SHP77 (cell line): Measurements from ENCODE around the gene FGD6.
"Not testable (repeated sequence)": the region's sequence is repeated elsewhere in the genome, so short reads cannot be mapped to it uniquely, and the experiment has no call there.

Source experiments
- DNase-seq, 2 experiments: peaks; one replicate each; lab custom pipeline; 2025; lab: John Stamatoyannopoulos, UW

The FGD6 gene

DNA sequence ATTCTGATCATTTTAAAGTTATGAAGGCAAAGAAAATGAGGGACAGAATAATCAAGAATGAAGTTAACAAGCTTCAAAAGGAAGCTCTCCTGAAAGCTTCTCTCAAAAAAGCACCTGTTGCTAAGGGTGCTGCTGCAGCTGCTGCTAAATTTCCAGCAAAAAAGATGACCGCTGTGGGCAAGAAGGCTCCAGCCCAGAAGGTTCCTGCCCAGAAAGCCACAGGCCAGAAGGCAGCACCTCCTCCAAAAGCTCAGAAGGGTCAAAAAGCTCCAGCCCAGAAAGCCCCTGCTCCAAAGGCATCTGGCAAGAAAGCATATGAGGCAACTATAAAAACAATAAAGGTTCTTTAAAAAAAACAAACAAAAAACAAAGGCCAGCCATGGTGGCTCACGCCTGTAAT lies 91.2 kb downstream of the FGD6 start:
- no peak for DNase-seq

DNA sequence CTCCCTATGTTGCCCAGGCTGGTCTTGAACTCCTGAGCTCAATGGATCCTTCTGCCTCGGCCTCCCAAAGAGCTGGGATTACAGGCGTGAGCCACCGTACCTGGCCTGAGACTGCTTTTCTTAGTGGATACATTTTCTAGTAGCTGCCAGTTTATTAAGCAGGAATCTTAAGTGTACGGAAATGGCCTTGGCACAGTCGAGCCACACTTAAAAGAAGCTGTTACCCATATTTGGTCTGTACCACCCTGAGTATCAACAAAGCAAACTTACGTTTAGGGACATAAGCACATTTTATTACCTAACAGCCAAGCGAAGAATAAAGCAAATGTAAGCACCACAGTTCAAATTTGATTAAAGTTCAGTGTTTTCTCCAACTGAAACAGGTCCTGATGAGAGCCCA lies 93.2 kb downstream of the FGD6 start:
- no peak for DNase-seq

DNA sequence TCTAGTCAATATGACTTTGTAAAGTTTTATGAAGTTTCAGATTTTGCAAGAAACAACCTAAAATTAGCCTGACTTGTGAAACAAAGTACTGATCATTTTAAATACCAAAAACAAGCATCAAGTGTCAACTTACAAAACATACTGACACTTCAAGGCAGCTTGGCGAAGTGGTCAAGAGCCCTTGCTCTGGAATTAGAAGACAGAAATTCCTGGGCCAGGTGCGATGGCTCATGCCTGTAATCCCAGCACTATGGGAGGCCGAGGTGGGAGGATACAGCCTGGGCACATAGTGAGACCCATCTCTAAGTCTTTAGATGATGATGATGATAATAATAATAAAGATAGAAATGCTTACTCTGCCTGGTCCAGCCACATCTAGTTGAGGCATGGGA lies 98.5 kb downstream of the FGD6 start:
- no peak for DNase-seq

DNA sequence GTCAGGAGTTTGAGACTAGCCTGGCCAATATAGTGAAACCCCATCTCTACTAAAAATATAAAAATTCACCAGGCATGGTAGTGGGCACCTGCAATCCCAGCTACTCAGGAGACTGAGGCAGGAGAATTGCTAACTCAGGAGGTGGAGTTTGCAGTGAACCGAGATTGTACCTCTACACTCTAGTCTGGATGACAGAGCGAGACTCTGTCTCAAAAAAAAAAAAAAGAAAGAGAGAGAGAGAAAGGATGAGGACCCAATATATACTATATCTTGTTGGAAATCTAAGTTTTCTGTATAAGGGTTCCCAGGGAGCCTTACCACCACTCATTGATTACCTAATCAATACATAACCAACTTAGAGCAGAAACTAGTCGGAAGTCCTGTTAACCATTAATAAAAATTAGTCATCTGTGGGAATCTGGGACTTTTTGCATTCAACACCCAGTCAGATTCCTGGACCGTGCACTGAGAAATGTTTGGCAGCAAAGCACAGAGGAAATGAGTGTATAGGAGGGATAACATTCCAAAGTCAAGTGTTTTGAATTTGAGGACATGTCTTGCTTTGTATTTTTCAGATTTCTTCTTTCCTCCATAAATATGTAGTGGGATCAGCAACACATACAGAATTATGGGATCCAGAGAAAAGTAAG lies 99.0 kb downstream of the FGD6 start:
- DNase-seq: no peak

DNA sequence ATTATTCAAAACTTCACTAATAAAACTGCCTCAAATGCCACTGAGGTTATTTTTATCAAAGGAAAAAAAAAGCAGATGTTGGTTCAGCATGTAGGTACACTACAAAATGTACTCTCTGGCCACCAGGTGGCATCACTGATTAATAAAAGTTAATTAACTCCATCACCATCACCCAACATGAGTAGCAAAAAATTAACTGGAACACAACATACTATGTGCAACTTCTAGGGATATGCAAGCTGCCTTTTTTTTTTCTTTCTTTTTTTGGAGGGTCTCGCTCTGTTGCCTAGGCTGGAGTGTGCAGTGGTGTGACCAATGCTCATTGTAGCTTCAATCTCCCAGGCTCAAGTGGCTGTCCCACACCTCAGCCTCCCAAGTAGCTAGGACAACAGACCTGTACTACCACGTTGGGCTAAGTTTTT lies 100.1 kb downstream of the FGD6 start:
- DNase-seq: peak; percentile 23 to 64

DNA sequence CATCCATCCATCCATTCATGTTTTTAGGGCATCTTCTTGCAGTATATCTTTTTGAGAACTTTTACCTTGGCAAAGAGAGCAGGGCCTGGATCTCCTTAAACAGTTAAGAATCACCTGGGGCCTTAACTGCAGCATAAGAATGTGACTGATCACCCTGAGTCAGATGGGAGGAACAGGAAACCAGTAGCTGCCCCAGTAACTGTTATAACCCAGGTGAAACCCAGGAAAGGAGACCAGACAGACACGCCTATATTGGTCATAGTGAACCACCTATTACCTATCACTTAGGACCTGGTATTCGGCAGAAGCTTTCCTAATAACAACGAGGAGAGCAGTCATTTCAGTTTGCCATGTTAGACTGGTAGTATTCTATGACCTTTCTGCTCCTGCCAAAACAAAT lies 100.5 kb downstream of the FGD6 start:
- DNase-seq: no peak

DNA sequence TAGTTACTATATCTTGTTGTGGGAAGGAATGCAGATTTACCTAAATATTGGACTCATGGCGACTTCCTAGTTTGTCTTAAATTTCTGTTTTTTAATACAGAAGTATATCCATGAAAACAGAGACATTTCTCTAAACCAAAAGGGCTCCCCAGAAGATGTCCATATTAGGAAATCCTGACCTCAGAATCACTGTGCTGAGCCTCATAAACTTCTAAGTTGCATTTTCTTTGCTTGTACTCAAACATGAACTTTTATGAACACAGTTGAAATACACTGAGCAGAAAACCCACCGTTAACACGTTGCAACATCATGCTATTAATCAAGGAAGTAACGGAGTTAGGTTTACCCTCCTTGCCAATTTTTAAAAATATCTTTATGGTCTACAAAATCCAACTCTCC lies 100.9 kb downstream of the FGD6 start:
- no peak for DNase-seq

DNA sequence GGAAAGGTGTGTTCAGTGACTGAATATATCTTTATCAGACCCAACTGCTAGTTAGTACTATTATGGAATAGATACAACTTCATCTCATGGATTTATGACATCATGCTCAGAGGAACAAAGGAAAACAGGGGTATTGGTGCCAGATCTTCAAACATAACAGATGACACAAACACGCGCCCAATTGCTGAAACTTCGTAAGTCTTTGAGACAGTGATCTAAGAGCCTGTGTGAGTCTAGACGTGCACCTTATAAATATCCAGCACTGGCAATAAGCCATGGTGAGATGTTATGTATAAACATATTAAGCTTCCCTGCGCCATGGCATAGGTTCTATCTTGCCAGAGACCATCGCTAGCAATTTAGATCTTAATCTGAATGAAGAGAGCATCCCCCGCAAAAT lies 101.6 kb downstream of the FGD6 start:
- no peak for DNase-seq

DNA sequence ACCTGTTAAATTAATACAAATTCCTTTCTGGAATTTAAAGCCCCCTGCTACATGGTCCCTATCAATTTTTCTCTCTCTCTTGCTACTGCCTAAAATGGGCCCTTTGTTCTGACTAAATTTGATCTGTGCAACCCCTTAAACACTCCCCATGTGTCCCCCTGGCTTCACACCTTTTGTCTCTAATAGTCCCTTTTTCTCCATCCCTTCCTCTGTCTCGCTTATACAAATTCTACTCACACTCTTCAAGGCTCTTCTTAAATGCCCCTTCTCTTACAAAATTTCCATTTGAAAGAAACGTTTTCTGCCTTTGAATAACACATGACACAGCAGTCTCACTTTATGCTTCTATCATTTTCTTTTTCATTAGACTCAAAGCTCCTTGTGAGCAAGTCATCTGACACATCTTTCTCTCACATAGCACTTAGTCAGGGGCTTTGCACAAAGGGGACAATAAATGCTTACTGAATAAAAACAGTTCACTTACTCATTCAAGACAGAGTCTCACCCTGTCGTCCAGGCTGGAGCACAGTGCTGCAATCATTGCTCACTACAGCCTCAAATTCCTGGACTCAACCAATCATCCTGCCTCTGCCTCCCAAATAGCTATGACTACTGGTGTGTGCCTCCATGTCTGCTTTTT lies 102.4 kb downstream of the FGD6 start:
- no peak for DNase-seq

DNA sequence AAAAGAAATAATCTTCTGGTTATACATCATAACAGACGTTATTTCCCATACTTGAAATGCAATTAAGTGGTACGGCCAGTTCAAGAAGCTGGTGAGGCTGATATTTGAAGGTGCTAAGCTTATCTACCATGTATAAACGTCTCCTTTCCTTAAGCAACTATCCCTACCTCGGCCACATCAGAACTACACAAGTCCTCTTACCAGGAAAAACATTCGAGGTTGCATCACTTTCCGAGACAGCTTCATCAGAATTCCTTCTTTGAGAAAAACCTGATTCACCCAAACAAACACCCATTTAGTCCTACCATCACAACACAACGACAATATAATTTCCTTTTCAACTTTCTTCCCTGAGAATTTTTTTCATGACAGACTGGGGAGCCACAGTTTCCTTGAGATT lies 109.9 kb downstream of the FGD6 start:
- no peak for DNase-seq

DNA sequence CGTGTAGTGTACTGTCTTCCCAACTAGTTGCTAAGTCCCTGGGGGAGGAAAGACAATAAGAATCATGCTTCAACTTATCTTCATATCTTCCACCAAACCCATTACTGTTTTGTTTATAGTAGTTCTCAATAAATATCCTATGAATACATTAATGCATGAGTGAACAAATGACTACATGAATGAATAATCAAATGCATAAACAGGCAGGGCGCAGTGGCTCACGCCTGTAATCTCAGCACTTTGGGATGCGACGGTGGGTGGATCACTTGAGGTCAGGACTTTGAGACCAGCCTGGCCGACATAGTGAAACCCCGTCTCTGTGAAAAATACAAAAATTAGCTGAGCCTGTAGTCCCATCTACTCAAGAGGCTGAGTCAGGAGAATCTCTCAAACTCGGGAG lies 111.7 kb downstream of the FGD6 start:
- DNase-seq: no peak

DNA sequence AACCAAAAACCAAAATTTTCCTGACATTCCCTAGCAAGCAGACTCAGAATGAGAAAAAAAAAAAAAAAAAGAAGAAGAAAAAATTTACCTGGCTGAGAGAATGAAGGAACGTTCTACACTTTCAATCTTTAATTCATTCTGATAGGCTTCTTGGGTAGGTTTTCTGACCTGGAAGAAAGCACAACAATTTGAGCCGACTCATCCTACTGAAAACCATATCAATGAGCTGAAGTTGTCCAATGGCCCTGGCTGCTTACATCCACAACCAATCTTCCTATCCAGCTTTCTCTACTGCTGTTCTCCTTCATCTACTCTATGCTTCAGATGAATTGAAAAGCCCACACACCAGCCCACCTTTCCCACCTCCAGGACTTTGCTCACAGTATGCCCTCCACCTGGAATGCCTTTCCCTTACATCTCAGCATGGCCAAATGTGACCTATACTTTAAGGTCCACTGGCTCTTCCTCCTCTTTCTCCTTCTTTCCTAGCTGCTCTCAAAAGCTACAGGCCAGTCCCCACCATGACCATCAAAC lies 112.3 kb downstream of the FGD6 start:
- DNase-seq: no peak

DNA sequence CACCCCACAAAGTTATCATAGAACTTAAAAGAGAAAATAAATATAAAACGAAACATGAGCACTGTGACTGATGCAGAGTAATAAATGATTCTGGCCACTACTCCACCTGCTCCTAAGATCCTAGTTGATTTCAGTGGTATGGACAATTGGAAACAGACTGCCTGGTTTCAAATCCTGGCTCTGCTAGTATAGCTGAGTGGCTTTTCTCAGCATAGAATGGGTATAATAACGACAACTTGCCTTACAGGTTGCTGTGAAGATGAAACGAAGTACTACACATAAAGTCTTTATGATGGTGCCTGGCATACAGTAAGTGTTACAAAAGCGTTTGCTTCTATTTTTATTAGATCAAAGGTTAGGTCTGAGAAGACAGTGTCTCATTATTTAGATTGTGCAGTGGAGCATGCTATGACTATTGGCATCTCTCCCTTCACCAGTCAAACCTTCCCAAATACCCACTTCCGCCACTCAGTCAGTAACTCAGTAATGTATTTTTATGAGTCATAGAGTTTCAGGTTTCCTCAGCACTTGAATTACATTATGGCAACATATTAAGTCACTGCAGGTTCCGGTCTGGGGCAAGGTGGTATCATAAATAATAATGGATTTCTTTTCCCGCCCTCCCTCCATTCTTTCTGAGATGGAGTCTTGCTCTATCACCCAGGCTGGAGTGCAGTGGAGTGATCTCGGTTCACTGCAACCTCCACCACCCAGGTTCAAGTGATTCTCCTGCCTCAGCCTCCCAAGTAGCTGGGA lies 114.2 kb downstream of the FGD6 start:
- DNase-seq: peak; percentile 72 to 74

DNA sequence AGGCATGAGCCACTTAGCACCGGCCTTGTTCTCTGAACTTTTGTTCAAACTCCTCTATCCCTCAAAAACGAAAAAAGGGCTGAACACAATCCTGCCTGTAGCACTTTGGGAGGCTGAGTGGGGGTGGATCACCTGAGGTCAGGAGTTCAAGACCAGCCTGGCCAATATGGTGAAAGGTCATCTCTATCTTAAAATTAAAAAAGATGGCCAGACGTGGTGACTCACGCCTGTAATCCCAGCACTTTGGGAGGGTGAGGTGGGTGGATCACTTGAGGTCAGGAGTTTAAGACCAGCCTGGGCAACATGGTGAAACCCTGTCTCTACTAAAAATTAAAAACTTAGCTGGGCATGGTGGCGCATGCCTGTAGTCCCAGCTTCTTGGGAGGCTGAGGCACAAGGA lies 115.3 kb downstream of the FGD6 start:
- not testable (repeated sequence) for DNase-seq

DNA sequence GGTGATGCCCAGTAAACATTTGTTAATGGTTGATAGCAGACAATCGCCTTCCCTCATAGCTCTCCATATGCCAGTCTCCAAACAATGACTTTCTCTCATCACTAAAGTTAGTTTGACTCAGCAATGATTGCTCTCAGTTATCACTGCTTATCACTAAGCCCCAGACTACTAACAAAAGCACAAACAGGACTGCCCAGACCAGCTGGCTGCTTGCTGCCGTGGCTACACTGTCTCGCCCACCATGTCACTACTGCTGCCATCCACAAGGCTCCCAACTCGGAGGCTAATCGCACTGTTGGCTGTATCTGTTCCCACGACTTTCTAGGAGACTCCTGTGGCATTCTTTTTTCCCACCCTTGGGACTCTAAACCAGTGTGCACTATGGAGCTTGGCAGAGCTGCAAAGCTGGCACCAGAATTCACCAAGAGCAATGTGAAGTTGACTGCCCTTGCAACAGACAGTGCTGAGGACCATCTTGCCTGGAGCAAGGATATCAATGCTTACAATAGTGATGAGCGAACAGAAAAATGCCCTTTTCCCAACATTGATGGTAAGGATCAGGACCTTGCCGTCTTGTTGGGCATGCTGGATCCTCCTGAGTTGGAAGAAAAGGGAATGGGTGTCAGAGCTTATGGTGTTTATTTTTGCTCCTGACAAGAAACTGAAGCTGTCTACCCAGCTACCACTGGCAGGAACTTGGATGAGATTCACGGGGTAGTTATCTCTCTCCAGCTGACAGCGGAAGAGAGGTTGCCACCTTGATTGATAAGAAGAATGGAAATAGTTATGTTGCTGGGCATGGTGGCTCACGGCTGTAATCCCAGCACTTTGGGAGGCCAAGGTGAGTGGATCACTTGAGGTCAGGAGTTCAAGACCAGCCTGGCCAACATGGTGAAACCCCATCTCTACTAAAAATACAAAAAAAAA lies 116.7 kb downstream of the FGD6 start:
- DNase-seq: no peak

DNA sequence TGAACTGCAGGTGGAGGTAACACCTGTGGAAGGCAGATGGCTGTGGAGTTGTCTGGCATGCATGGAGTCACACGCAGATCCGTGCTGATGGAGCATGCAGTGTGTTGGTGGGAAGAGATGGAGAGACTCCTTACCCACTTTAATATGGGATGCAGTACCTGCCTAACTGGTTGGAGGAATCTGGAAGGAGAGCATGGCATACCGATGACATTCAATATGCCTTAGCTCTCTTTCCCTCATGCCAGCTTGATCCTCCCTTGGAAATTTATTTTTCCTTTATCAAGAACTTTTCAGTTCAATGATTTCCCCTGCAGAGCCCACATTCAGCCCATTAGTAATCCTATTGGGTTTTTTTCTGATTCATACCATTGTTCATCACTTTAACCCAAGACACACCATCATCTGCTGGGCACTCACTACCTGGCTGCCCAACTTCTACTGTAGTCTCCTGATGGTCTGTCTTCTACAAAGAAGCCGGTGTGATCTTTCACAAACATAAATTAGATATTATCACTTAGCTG lies 117.9 kb downstream of the FGD6 start:
- DNase-seq: no peak

DNA sequence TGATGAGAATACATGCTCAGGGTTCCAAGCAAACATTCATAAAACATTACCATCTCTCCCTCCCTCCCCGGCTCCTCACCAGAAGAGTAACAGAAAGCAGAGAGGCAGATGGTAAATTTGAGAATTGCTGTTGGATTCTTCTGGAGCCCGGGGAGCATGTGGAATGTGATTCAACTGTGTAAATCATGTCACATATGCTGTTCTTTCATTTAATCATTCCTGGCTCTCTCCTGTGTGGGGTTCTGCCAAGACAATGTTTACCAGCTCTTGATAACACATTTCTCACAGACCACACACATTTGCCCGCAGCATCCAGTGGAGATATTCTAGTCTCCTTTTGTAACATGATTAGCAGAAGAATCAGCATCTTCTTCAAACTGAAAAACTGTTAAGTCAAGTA lies 120.4 kb downstream of the FGD6 start:
- peak in 1 of 2 experiments; percentile 27 for DNase-seq

DNA sequence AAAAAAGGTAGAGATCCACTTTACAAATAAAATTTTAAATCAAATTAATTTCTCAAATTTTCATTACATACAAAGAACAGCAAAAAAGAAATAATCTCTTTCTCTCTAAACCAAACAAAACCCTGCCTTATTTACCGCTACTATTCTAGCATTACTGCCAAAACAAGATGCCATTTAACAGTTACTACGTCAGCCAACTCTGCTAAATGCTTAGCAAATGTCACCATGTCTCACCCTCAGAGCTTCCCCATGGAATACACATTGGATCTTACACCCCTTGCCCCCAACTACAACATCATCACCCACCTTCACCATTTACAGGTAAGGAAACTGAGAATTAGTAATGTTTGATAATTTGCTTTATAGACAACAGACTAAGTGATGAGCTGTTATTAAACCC lies 120.9 kb downstream of the FGD6 start:
- DNase-seq: no peak

DNA sequence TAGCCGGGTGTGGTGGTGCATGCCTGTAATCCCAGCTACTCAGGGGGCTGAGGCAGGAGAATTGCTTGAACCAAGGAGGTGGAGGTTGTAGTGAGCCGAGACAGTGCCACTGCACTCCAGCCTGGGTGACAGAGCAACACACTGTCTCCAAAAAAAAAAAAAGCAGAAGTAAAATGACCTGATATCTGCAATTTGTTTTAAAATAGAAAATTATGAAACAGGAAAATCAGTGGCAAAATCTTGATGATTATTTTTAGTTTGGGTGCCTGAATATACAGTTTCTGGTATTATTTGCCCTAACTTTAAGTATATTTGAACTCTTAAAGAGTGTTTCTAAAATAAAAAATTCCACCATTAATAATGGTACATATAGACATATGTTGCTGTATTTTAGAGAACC lies 121.4 kb downstream of the FGD6 start:
- DNase-seq: not testable (repeated sequence)

DNA sequence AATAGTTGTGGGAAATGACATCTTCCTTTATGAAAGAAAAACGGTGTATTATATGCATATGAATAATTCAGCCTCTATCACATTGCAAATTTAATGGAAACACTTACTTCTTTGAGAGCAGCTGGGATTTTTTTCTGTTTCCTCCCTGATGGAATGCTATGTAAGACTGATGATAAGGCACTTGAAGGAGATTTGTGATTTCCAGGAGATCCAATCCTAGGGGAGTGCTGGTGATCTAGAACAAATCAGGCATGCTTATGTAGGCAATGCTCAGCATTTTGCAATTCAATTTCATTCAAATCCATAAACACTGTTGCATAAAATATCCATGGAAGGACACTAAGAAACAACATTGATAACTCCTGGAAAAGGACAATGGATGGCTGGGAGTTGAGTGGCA lies 127.8 kb downstream of the FGD6 start:
- DNase-seq: no peak

DNA sequence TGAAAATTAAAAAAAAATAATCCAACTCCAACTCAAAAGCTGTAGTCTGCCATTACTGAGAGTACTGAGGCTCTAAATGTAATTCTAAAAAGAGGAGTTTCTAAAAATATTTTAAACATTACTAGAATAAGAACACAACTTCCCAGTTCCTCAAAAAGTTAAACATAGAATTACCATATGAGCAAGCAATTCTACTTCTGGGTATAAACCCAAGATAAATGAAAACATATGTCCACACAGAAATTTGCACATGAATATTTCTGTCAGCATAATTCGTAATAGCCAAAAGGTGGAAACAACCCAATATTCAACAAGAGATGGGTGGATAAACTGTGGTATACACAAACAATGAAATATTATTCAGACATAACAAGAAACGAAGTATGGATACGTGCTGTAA lies 128.9 kb downstream of the FGD6 start:
- DNase-seq: no peak

DNA sequence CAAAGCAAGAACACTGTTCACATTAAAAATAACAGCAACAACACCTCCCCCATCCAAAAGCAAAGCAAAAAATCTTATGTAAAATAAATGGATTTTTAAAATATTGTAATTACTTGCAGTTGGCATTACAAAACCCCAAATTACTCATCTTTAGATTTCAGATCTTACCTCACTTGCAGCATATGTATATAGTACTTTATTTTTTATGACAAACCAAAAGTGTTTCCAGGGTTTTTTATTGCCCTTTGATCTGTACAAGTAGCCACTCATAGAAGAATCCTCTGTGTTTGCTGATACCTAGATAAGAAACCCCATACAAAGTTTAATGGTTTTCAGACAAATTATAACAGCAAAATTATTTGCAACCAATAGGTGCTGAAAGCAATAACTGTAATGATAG lies 131.7 kb downstream of the FGD6 start:
- DNase-seq: no peak
